Lung (tissue), 12 donors: ENCODE measurements around the gene GPC2. TPM values are rescaled to one million over a fixed set of nuclear protein-coding genes. Genes with fewer than 3 reads are reported as not detected.

Experiments used
- ATAC-seq: fragments of 200-7000 bp; cut with Tn5 transposase; one replicate; pipeline ENCODE4 v1.9.1; 2020; ENCODE audit warnings: moderate number of reproducible peaks; ENCODE audit not compliant: insufficient read depth, low FRiP score
- DNase-seq, 3 donors: peaks; one replicate each; pipeline ENCODE4 v3.0.0-alpha.2; 2013 to 2017
- H3K27ac ChIP-seq, 2 donors: one replicate each; pipeline ENCODE4 v1.5.1; 2013; ENCODE audit warnings: mild to moderate bottlenecking in 2 of 2, moderate library complexity in 2 of 2, control low read depth in 1 of 2, inconsistent platforms in 1 of 2, low read depth in 1 of 2, low read length in 1 of 2
- H3K27me3 ChIP-seq, 3 donors: one replicate each; pipeline ENCODE4 v1.5.1; 2013; ENCODE audit warnings: low read length in 2 of 3; ENCODE audit not compliant: control insufficient read depth in 3 of 3, insufficient read depth in 3 of 3
- H3K36me3 ChIP-seq, 4 donors: one replicate each; pipeline ENCODE4 v1.5.1; 2013; ENCODE audit warnings: low read length in 4 of 4, mild to moderate bottlenecking in 1 of 4, moderate library complexity in 1 of 4; ENCODE audit not compliant: control insufficient read depth in 4 of 4, insufficient read depth in 4 of 4
- H3K4me1 ChIP-seq, 5 donors: one replicate each; pipeline ENCODE4 v1.5.1; 2013; ENCODE audit warnings: low read length in 5 of 5, mild to moderate bottlenecking in 2 of 5, moderate library complexity in 1 of 5; ENCODE audit not compliant: control insufficient read depth in 5 of 5, insufficient read depth in 5 of 5
- H3K4me3 ChIP-seq: one replicate; pipeline ENCODE4 v1.5.1; 2013; ENCODE audit warnings: mild to moderate bottlenecking, control low read depth, moderate library complexity
- H3K9ac ChIP-seq, 2 donors: one replicate each; pipeline ENCODE4 v1.5.1; 2013; ENCODE audit warnings: low read length in 2 of 2, control low read depth in 1 of 2; ENCODE audit not compliant: insufficient read depth in 1 of 2
- H3K9me3 ChIP-seq, 4 donors: one replicate each; pipeline ENCODE4 v1.5.1; 2013; ENCODE audit warnings: low read length in 3 of 4, mild to moderate bottlenecking in 1 of 4, moderate library complexity in 1 of 4; ENCODE audit not compliant: control insufficient read depth in 4 of 4, insufficient read depth in 3 of 4
- CTCF ChIP-seq: IDR thresholded peaks from 2 replicates; pipeline ENCODE4 v1.5.1; 2012; ENCODE audit warnings: mild to moderate bottlenecking; ENCODE audit errors: control extremely low read depth, extremely low read depth
- WGBS, 2 donors: extraction: QIAGEN DNeasy Blood & Tissue Kit; methylation state at CpG; one replicate each; pipeline ENCODE4 v1.1.7; 2013; 5-methylcytosine and 5-hydroxymethylcytosine counted together
- polyA plus RNA-seq, 2 donors: library from polyadenylated mRNA; stranded (reverse); fragments of 200-250 nt; gene quantifications; one replicate each; pipeline ENCODE4 v1.2.1, GENCODE V29; 2013
- total RNA-seq, 2 donors: library from RNA; depleted of rRNA in 1 of 2; stranded (reverse); fragments of >200 nt in 1 of 2; gene quantifications; one replicate each; pipeline ENCODE4 v1.2.1, GENCODE V29; 2014 to 2021
- donor health status: control.
- donor health status: control.
- donor health status: Bipolar disorder and iron deficiency.
- donor health status: healthy.
- donor health status: DM: yes; HTN: yes; CAD: no.

The GPC2 gene
- total and polyA plus RNA-seq, 4 donors: 0.61 to 2.1 (median 1.0) TPM

- H3K9me3 ChIP-seq: no peaks in the 10 kb centered on the region
- no peak overlapping the region for H3K27ac ChIP-seq
- H3K27me3 ChIP-seq: no peaks in the 10 kb centered on the region
- peaks cover 0 to 4% (median 0%) of the 10 kb centered on the region in 5 donors for H3K4me1 ChIP-seq
- no peak for TF ChIP-seq CTCF
- H3K4me3 ChIP-seq: no peak overlapping the region
- ATAC-seq (no peak), DNase-seq (no peak)
- H3K36me3 ChIP-seq: no peaks in the 10 kb centered on the region
- 57 to 77% methylated on average over 6 of the region's 6 CpGs for WGBS, 2 donors
- H3K9ac ChIP-seq: no peak overlapping the region
Observed at GRCh38 chr7:100209493-100209892, 32.3 kb upstream of the GPC2 start.

GRCh38 chr7:100208911-100209408 is 31.8 kb upstream of the GPC2 start:
- DNase-seq: peak in 2 of 3 donors; percentile 21 to 22
- WGBS, 2 donors: 45 to 70% methylated on average over 6 of the region's 6 CpGs
- H3K27ac ChIP-seq: no peak overlapping the region
- no peak overlapping the region for H3K9ac ChIP-seq
- no peak for ATAC-seq
- TF ChIP-seq CTCF: no peak
- H3K9me3 ChIP-seq: no peaks in the 10 kb centered on the region
- H3K27me3 ChIP-seq: no peaks in the 10 kb centered on the region
- H3K4me1 ChIP-seq: peaks cover 0 to 4% (median 0%) of the 10 kb centered on the region in 5 donors
- H3K4me3 ChIP-seq: no peak overlapping the region
- no peaks in the 10 kb centered on the region for H3K36me3 ChIP-seq

GRCh38 chr7:100204454-100204853 is 27.3 kb upstream of the GPC2 start:
- 86 to 87% methylated on average over 9 of the region's 9 CpGs for WGBS, 2 donors
- no peak overlapping the region for H3K27ac ChIP-seq
- H3K4me3 ChIP-seq: no peak overlapping the region
- no peaks in the 10 kb centered on the region for H3K9me3 ChIP-seq
- no peak for DNase-seq
- no peak overlapping the region for H3K9ac ChIP-seq
- H3K27me3 ChIP-seq: no peaks in the 10 kb centered on the region
- no peak for TF ChIP-seq CTCF
- ATAC-seq: no peak
- peaks cover 0 to 4% (median 0%) of the 10 kb centered on the region in 5 donors for H3K4me1 ChIP-seq
- H3K36me3 ChIP-seq: no peaks in the 10 kb centered on the region

GRCh38 chr7:100200693-100201092 is 23.5 kb upstream of the GPC2 start:
- no peak for DNase-seq
- no peak overlapping the region for H3K27ac ChIP-seq
- H3K9ac ChIP-seq: no peak overlapping the region
- no peak for TF ChIP-seq CTCF
- WGBS, 2 donors: 79 to 89% methylated on average over 11 of the region's 11 CpGs
- no peaks in the 10 kb centered on the region for H3K9me3 ChIP-seq
- no peaks in the 10 kb centered on the region for H3K27me3 ChIP-seq
- H3K4me1 ChIP-seq: no peaks in the 10 kb centered on the region
- no peak for ATAC-seq
- H3K4me3 ChIP-seq: no peak overlapping the region
- no peaks in the 10 kb centered on the region for H3K36me3 ChIP-seq
